GM19397 (cell line): ENCODE results near the gene SLIT3.

ENCODE experiments used
- ATAC-seq: cut with Tn5 transposase; IDR thresholded peaks from one replicate; pipeline ENCODE4 v1.9.1; 2021; ENCODE audit warnings: mild to moderate bottlenecking, moderate library complexity; ENCODE audit not compliant: unreplicated experiment

The SLIT3 gene

DNA sequence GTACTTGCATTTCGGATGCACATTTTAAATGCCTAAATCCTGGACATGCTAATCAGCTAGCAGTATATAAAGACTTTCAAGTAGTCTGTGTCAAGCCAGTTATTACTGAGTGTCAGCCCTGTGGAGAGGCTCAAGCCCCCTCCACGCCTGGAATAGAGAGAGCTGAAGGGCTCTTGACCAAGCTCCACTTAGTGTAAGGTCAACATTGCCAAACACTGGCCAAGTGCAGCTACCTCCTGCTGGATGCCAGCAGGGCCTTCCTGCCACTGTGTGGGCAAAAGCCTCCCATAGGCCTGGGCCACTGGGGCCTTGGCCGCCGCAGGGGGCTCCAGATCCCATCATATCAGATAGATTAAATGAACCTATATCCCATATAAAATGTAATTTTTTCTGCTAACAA lies 482.4 kb downstream of the SLIT3 start:
- no peak for ATAC-seq

DNA sequence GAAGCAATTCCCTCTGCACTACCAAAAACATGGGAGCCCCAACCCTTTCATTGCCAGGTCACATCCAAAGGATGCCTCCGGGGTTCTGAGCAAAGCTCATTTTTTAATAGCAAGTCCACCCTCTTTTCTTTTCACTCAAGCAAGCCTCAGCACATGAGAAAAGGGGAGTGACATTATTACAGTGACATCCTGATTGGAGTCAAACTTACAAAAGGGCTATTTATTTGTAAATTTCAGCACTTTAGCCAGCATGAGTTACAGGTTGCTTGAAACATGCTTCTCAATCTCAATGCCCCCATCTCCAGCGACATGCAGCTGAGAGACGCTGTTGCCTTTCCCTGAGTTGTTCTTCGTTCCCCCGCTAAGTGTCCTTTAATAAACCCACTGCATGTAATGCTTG lies 483.3 kb downstream of the SLIT3 start:
- ATAC-seq, result no peak

DNA sequence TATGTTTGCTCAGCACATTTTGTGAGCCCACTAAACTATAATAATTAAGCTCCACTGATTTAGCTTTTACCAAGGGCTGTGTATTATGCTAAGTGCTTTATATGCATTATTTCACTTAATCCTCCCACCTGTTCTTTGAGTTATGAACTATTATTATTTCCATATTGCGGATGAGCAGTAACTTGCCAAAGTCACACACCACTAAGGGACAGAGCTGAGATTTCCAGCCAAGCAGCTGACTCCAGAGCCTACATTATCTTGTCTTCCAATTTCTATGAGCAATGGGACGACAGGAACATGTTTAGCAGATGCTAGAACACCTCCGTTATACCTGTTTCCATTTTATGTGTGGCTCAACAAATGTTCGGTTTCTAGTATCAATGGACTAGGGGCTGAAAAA lies 484.3 kb downstream of the SLIT3 start:
- no peak for ATAC-seq

DNA sequence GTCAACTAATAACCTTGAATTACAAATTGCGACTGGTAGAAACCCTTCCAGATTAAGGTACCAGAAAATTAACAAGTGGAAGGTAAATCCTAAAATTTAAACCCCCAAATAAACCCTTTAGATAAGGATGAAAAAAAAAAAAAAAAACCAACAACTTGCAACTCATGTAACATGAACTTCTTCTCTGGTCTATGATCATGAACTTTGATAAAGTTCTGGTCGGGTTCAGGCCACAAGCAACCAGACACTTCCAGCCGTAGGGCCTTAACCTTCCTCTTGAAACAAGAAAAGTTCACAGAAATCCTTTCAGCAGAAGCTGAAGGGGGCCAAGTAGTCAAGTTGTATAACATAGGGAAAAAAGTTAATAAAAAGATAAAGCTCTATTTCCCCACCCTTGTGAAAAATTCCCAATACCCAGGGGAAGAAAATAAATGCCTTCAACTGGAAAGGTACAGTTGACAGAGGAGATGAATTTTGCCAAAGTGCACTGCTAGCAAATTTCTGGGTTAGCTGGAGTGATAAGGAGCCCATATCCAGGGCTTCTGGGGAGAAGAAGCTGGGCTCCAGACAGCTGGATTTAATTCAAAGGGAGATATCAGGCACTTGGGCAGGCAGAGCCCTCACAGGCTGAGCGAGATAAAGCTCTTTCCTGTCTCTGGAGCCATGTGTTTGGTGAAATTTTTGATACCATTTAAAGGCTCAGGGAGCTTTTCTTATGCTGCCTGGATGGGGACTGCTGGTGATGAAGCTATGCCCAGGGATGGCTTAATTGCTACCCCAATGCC lies 487.6 kb downstream of the SLIT3 start:
- ATAC-seq, result no peak

DNA sequence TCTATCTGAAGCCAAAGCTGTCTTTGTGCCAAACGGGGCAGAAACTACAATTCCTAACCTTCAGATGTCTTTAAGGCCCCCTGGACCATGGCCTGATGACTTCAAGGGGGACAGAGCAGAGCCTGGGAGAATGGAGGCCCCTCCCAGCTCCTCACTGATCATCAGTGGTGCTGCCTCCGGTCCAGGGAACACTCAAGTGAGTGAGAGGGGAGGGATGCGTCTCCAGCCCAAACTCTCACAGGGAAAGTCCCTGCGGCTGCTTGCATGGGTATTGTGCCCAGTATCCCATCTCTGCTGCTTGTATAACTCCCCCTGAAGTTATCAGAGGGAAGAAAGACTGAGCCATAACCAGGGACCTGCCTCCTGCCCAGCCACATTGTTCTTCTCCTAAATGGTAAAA lies 490.3 kb downstream of the SLIT3 start:
- no peak for ATAC-seq

DNA sequence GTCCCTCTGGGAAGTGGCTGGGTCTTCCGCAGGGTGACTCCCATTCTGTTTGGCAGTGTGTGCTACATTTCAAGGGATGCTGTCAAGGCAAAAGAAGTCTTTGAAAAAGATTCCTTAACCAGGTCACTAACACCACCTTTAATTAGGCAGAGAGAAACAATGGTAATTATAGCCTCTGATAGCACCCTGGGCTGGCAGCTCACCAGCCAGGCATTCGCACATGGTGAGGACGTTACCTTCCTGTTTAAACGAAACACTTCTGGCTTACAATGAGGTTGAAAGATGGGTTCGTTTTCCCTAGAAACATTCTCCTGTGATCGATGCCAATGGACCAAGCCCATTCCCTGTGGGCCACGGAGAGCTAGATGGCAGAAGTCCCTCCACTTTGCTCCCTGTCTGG lies 491.7 kb downstream of the SLIT3 start:
- no peak for ATAC-seq

DNA sequence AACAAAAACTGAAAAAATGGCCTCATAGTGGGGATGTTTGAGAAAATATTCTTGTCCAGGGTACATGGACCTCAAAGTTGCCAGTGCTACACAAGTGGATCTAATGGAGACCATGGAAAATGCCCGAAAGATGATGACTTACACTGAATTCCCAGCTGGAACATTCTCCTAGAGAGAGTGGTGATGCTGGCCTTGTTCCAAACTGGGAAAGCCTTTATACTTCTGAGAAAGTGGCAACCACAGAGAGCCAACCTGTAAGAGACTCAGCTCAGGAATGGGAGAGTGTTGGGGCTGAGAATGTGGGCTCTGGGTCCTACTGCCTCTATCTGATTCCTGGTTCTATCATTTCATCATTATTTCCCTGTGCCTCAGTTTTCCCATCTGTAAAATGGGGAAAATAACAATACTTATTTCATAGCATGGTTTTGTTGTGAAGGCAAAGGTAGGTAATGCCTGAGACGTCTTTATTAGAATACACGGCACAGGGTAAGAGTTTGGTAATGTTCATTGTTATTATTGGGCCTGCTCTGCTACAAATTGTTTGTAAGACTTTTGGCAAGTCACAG lies 492.8 kb downstream of the SLIT3 start:
- ATAC-seq, result no peak

DNA sequence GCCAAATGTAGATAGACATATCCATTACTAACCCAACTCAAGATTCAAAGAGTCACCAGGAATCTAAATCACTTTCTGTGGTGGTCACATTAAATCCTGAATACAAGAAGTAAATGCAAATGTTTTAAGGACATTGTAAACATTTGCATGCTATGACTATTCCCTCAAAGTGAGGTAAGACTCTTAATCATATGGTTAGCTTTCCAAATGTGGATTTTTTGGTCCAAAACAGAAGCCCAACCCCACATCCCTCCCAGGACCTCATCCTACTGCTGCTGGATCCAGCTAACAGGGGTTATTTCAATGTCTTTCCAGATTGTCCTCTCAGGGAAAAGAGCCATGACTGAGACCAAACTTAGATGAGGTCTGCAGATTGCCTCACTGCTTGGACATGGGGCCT lies 493.7 kb downstream of the SLIT3 start:
- no peak for ATAC-seq

DNA sequence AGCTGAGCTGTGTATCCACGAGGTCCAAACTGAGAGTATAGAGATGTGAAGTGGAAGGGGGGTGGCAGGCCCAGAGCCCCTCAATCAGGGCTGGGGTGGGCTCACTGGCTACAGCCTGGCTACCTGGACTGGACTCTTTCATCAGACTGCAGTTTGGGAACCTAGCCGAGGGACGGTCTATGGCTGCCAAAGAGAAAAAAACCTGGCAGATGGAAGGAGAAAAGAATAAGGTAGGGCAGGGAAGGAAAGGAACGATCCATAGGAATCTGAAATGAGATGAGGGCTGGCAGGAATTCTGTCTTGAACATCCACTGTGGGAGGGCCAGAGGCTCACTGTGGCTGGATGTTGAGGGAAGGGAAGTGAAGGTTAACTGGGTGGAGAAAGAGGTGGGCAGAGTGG lies 497.4 kb downstream of the SLIT3 start:
- ATAC-seq, result no peak

DNA sequence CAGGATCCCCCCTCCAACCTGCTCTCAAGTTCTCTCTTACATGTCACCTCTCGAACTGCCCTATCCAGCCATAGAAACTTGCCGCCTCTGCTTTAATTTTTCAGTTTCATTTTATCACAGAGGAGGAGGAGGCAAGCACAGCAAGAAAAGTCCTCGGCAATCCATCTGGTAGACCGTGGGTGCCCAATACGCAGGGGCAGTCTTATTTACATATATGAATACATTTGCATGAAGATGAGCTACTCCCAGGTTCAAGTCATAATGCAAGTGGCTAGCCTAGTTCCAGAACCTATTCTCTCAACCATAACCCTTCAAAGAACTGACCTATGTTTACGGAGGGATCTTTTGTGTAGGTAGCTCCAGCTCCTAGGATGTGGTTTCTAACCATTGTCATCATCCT lies 498.6 kb downstream of the SLIT3 start:
- ATAC-seq, result no peak

DNA sequence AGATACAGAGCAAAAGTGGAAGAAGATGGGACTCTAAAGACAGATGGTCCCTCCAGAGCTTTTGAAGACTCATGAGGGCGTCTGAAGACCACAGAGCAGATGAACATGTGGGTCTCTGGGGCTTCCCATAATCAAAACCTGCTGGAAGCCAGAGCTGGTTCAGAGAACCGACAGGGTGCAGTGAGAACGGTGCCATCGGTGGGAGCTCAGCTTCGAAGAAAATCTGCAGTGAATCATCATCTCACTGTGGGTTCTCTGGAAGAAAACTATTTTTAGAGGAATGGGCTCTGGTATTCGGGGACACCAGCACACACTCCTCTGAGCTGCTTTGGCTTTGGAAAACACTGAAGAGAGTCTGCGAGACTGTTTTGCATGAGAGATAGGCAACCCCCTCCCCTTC lies 499.4 kb downstream of the SLIT3 start:
- ATAC-seq, result no peak

DNA sequence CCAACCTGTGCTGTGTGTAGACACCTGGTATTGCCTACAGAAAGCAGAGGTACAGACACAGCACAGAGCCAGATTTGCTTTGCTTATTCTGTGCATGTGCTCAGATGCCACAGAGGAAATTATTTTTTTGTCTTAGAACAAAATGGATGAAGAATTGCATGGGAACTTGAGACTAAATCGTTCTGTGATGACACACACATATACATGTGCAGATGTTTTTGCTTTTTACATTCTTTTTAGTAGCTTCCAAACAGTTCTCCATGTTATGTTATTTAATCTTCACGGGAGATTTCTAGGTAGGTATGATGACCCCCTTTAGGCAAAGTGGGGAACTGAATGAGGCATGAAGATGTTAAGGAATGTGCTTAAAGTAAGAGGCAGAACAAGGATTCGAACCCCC lies 500.2 kb downstream of the SLIT3 start:
- no peak for ATAC-seq

DNA sequence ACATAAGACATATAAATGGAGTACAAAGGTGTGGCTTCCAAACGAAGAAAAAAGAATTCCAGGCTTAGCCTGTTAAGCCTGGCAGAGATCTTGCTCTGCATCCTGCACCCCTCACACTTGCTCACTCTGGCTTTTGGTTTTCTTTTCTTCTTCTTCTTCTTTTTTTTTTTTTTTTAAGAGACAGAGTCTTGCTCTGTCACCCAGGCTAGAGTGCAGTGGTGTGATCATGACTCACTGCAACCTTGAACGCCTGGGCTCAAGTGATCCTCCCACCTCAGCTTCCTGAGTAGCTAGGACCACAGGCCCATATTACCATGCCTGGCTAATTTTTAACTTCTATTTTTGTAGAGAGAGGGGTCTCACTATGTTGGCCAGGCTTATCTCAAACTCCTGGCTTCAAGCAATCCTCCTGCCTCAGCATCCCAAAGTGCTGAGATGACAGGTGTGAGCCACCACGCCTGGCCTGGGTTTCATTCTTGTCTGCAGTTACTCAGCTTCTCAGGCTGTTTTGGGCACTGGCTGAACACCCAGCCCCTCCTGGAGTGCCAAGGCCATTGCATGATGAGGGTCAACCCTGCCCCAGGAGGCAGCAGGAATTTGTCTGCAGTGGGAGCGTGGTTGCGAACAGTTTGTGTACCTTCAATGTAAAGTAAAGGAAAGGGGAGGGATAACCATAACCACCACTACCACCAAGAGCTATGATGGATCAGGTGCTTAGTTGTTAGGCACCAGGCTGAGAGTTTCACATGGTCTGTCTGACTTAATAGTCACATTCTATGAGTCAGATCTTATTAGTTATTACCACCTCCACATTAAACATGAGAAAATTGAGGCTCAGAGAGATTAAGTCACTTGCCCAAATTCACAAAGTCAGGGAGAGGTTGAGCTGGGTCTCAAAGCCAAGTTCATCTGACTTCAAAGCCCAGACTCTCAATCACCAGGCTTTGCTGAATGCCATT lies 502.6 kb downstream of the SLIT3 start:
- ATAC-seq, result no peak

DNA sequence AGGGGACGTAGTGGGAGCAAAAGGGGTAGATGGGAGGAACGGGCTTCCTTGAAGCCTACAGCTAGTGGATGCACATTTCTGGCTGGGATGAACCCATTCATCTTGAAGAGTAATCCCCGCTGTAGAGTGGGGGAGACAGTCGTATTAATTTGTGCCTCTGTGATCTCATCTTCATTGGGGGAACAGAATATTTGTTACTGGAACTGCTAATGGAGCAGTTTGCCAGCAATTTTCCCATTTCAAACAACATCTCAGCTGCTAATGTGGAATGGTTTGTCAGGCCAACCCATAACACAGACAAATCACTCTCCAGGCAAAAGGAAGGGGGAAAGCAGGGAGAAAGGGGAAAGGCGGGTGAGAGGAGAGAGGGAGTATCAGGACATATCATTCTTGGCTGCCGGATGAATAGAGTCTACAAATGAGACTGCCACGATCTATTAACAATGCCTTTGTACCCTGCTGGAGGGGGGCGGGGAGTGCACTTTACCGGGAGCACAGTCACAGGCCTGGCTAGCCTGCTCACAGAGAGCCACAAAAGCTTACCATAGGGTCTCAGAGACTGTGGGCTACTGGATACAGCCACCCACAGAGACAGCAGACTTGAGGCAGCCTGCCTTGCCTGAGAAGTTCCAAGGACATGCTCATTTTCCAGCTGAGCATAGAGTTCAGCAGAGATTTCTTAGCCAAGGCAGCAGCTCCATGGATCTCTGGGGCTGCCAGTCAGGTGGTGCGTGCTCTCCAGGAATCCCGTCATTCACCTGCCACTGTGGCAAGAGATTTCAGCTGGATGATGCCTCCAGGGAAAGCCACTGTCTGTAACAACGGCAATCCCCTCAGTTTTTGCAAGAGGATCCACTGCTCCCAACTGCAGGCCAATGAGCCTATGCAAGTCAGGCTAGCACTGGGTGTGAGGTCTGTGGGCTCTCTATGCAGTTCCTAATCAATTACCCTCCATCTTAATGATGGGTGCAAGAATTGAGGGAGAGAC lies 504.1 kb downstream of the SLIT3 start:
- no peak for ATAC-seq

DNA sequence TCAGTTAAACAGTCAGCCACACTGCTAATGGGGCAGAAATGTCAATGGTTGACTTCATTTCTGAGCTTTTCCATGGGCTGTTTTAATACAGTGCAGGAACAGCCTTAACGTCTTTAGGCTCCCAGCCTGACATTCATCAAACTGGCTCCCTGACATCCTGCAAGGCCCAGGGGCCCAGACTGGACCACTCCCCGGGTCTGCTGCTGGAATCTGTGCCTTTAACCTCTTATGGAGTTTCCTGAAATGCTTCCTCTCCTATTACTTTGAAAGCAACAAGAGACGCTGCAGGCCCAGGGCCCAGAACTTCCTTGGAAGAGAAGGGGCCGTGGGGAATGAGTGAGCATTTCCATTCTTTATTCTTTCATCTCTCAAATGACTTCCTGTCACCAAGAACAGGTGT lies 504.9 kb downstream of the SLIT3 start:
- no peak for ATAC-seq

DNA sequence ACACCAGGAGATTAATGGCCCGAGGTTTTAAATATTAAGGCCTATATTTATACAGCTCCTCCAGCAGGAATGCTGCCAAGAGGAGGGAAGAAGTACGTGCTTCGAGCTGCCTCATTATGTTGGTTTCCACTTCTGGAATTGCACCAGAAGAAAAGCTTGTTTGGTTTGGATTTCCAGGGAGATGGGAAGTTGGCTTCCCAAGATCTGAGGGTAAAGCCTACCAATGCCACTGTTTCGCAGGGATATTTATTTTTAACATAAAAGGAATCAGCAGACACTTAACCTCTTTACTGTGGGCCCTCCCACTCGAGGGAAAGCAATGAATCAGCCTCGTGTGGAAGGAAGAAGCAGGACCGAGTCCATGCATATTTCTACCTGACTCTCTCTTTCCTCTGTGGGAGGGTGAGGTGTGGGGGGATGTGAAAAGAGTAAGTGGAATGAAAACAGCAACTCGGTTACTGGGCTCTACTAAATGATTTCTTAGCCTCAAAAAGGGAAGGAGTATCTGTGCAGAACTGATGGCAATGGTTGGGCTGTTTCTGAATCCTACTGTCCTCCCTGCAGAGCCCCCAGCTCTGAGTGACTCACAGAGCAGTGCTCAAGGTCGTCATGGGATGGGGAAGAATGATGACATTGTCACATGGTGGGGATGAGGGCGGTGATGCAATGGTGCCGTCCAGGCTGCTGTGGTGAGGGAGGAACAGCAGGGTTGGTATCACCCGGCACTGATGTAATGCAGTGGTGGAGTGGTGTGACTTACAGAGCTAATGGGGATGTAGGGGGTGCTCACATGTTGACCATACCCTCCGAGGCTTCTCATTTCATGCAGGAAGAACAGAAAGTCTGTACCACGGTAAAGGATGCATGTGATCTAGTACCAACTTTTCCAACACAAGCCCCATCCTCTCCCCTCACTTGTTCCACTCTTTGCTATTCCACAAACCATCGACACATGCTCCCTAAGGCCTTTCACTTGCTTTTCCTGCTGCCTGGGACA lies 506.8 kb downstream of the SLIT3 start:
- ATAC-seq, result no peak

DNA sequence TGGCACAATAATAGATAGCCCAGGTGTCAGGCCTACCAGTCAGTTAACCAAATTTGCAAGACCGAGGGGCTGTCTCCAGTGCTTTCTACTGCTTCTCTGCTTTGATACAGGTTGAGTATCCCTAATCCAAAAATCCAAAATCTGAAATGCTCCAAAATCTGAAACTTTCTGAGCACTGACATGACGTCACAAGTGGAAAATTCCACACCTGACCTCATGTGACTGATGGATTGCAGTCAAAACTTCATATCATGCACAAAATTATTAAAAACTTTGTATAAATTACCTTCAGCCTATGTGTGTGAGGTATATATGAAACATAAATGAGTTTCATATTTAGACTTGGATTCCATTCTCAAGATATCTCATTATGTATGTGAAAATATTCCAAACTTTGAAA lies 508.3 kb downstream of the SLIT3 start:
- no peak for ATAC-seq

DNA sequence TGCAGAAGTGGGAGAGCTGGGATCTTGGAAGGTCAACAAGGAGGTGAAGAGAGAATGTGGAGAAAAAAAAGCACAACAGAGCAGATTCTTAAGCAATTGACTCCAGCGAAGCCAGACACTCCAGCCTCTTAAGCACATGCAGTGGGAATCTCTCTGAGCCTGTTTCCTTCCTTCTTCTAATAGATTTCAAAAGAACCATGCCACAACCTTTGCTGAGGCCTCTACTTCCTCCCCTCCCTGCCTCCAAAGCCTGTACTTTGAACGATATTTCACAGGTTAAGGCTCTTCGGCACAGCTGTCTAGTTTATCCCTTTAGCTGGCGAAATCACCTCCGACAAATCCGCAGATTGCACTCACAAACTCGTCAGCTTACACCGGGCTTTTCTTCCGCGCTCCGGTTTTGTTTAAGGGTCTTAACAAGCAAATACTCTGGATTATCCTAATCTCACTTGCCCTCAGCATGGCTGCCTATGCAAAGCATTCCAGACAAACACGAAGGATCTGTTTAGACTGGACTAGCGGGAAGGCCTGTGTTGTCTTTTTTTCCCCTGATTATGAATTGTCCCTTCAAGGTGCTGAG lies 510.2 kb downstream of the SLIT3 start:
- ATAC-seq, result no peak

DNA sequence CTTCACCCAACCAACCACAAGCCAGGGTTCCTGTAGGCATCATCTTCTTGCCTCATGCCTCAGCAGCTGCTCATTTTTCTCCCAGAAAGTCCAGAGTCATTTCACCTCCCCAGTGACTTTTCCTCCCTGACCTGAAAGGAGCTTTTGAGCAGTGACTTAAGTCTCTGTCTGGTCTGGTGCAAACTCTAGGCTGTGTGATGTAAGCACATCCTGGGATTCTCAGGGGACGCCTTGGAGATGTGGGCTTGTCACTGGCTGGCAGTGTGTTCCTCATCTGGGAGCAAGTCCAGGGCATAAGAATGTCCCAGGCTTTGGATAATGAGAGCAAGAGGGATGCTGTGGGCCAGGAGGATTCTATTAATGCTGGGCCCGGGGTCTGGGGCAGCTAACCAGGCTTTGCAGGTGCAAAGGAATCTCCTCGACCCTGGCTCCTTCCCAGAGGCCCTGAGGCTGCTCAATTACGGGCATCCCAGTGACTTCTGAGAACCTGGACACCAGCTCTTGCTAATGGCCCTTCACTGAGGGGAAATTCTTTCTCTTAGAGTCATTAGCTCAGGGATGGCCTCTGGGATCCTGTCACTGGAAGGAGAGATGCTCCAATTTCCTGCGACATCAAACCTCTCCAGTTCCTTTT lies 510.8 kb downstream of the SLIT3 start:
- ATAC-seq, result no peak
